H9 (cell line): Measurements from ENCODE around the gene SIVA1. TPM values are rescaled to one million over a fixed set of nuclear protein-coding genes. Genes with fewer than 3 reads are reported as not detected.

Experiments
- DNase-seq: peaks from one replicate; pipeline ENCODE4 v3.0.0-alpha.2; 2017
- H2AFZ ChIP-seq: one replicate; pipeline ENCODE4 v1.6.1; 2013; ENCODE audit warnings: mild to moderate bottlenecking, low read length, control low read depth, moderate library complexity
- H2AK5ac ChIP-seq: 2 replicates; pipeline ENCODE4 v1.6.1; 2013; ENCODE audit warnings: low read length, control low read depth, mixed read lengths; ENCODE audit not compliant: insufficient read length
- H2BK120ac ChIP-seq: one replicate; pipeline ENCODE4 v1.6.1; 2013; ENCODE audit warnings: low read depth, mild to moderate bottlenecking, low read length, control low read depth, inconsistent platforms; ENCODE audit not compliant: poor library complexity, severe bottlenecking
- H2BK12ac ChIP-seq: 2 replicates; pipeline ENCODE4 v1.6.1; 2013; ENCODE audit warnings: low read length, control low read depth, mixed read lengths, low read depth; ENCODE audit not compliant: insufficient read length
- H2BK15ac ChIP-seq: 2 replicates; pipeline ENCODE4 v1.6.1; 2013; ENCODE audit warnings: low read depth, low read length, control low read depth
- H2BK20ac ChIP-seq: one replicate; pipeline ENCODE4 v1.6.1; 2013; ENCODE audit warnings: low read depth, mild to moderate bottlenecking, low read length, control low read depth, inconsistent platforms; ENCODE audit not compliant: poor library complexity, severe bottlenecking
- H2BK5ac ChIP-seq: 2 replicates; pipeline ENCODE4 v1.6.1; 2013; ENCODE audit warnings: low read length, control low read depth, mixed read lengths; ENCODE audit not compliant: insufficient read length
- H3K14ac ChIP-seq: 2 replicates; pipeline ENCODE4 v1.6.1; 2013; ENCODE audit warnings: low read length, control low read depth; ENCODE audit not compliant: insufficient read depth
- H3K18ac ChIP-seq: 2 replicates; pipeline ENCODE4 v1.6.1; 2013; ENCODE audit warnings: low read depth, mild to moderate bottlenecking, mixed read lengths, low read length, control low read depth; ENCODE audit not compliant: insufficient read length
- H3K23ac ChIP-seq: 2 replicates; pipeline ENCODE4 v1.6.1; 2013; ENCODE audit warnings: low read length, control low read depth, mixed read lengths, low read depth; ENCODE audit not compliant: insufficient read length
- H3K23me2 ChIP-seq: 2 replicates; pipeline ENCODE4 v1.6.1; 2013; ENCODE audit warnings: low read depth, mild to moderate bottlenecking, mixed read lengths, low read length, control low read depth; ENCODE audit not compliant: insufficient read length, poor library complexity, severe bottlenecking
- H3K27ac ChIP-seq: 2 replicates; pipeline ENCODE4 v1.5.1; 2013; ENCODE audit warnings: low read length, control low read depth, mixed read lengths, low read depth; ENCODE audit not compliant: insufficient read length
- H3K27me3 ChIP-seq: 2 replicates; pipeline ENCODE4 v1.6.1; 2013; ENCODE audit warnings: low read length, control low read depth, inconsistent platforms; ENCODE audit not compliant: insufficient read depth
- H3K4ac ChIP-seq: 2 replicates; pipeline ENCODE4 v1.6.1; 2013; ENCODE audit warnings: low read depth, mild to moderate bottlenecking, control low read depth, inconsistent platforms, low read length, moderate library complexity
- H3K4me1 ChIP-seq: 2 replicates; pipeline ENCODE4 v1.6.1; 2013; ENCODE audit warnings: low read length, control low read depth, inconsistent platforms; ENCODE audit not compliant: insufficient read depth
- H3K4me2 ChIP-seq: 2 replicates; pipeline ENCODE4 v1.6.1; 2013; ENCODE audit warnings: low read length, control low read depth, mixed read lengths; ENCODE audit not compliant: insufficient read length, insufficient read depth
- H3K56ac ChIP-seq: 2 replicates; pipeline ENCODE4 v1.6.1; 2013; ENCODE audit warnings: low read depth, mild to moderate bottlenecking, mixed read lengths, low read length, control low read depth; ENCODE audit not compliant: insufficient read length
- H3K79me1 ChIP-seq: 2 replicates; pipeline ENCODE4 v1.6.1; 2013; ENCODE audit warnings: low read depth, mild to moderate bottlenecking, moderate library complexity, low read length, control low read depth, inconsistent platforms; ENCODE audit not compliant: insufficient read depth, poor library complexity, severe bottlenecking
- H3K79me2 ChIP-seq: 2 replicates; pipeline ENCODE4 v1.6.1; 2013; ENCODE audit warnings: low read length, control low read depth, inconsistent platforms; ENCODE audit not compliant: insufficient read depth
- H3K9ac ChIP-seq: 2 replicates; pipeline ENCODE4 v1.6.1; 2013; ENCODE audit warnings: low read length, control low read depth, mixed read lengths; ENCODE audit not compliant: insufficient read length; ENCODE audit errors: extremely low read depth
- H3K9me3 ChIP-seq: one replicate; pipeline ENCODE4 v1.6.1; 2013; ENCODE audit warnings: low read depth, low read length, inconsistent platforms; ENCODE audit not compliant: control insufficient read depth
- H3T11ph ChIP-seq: one replicate; pipeline ENCODE4 v1.6.1; 2013; ENCODE audit warnings: mild to moderate bottlenecking, low read length, control low read depth, inconsistent platforms
- H4K20me1 ChIP-seq: one replicate; pipeline ENCODE4 v1.6.1; 2013; ENCODE audit not compliant: control insufficient read depth, insufficient read length, insufficient read depth
- H4K5ac ChIP-seq: 2 replicates; pipeline ENCODE4 v1.6.1; 2013; ENCODE audit warnings: low read depth, mild to moderate bottlenecking, mixed read lengths, low read length, control low read depth; ENCODE audit not compliant: insufficient read length
- H4K8ac ChIP-seq: replicated peaks from 2 replicates; pipeline ENCODE4 v1.6.1; 2013; ENCODE audit warnings: low read length, control low read depth, mixed read lengths, low read depth; ENCODE audit not compliant: insufficient read length
- H4K91ac ChIP-seq: 2 replicates; pipeline ENCODE4 v1.6.1; 2013; ENCODE audit warnings: low read depth, mild to moderate bottlenecking, moderate library complexity, mixed read lengths, low read length, control low read depth; ENCODE audit not compliant: insufficient read length
- H3K27ac Mint-ChIP-seq, 3 experiments: 2 replicates in 2 of 3; 3 replicates in 1 of 3; pipeline ENCODE4 v1.8.0; 2020 to 2021; ENCODE audit warnings: mixed read lengths in 3 of 3, mild to moderate bottlenecking in 1 of 3, moderate library complexity in 1 of 3
- H3K27me3 Mint-ChIP-seq: 2 replicates; pipeline ENCODE4 v1.8.0; 2021; ENCODE audit warnings: low read depth, mild to moderate bottlenecking, moderate library complexity, mixed read lengths
- H3K36me3 Mint-ChIP-seq, 3 experiments: 2 replicates in 2 of 3; 3 replicates in 1 of 3; pipeline ENCODE4 v1.8.0; 2020 to 2021; ENCODE audit warnings: low read depth in 3 of 3, mixed read lengths in 3 of 3; ENCODE audit not compliant: insufficient read depth in 1 of 3
- H3K4me1 Mint-ChIP-seq, 2 experiments: 2 replicates each; pipeline ENCODE4 v1.8.0; 2020; ENCODE audit warnings: mixed read lengths in 2 of 2
- H3K4me3 Mint-ChIP-seq, 2 experiments: 2 replicates in 1 of 2; 3 replicates in 1 of 2; pipeline ENCODE4 v1.8.0; 2020 to 2021; ENCODE audit warnings: mild to moderate bottlenecking in 2 of 2, mixed read lengths in 2 of 2, moderate library complexity in 1 of 2
- H3K9me3 Mint-ChIP-seq, 2 experiments: 2 replicates in 1 of 2; 3 replicates in 1 of 2; pipeline ENCODE4 v1.8.0; 2020; ENCODE audit warnings: mild to moderate bottlenecking in 2 of 2, mixed read lengths in 2 of 2, moderate library complexity in 1 of 2
- WGBS: extraction: QIAGEN DNeasy Blood & Tissue Kit; methylation state at CpG from one replicate; pipeline ENCODE4 v1.1.7; 2013; ENCODE audit warnings: missing lambda C conversion rate, low lambda C conversion rate, mixed read lengths; ENCODE audit not compliant: insufficient read length; ENCODE audit errors: extremely low coverage; 5-methylcytosine and 5-hydroxymethylcytosine counted together
- total RNA-seq: library from RNA; stranded (reverse); gene quantifications from 2 replicates; pipeline ENCODE4 v1.2.1, GENCODE V29; 2021
- TF ChIP-seq, protein P1 (sequence below): fragments of 200-600 bp; sonication (generic); conservative IDR thresholded peaks from 3 replicates; pipeline ENCODE4 v1.8.0; 2021; ENCODE audit warnings: antibody characterized with exemption, mild to moderate bottlenecking

SIVA1 gene
- total RNA-seq, 1 experiment from 2014 or later: 125 TPM

DNA sequence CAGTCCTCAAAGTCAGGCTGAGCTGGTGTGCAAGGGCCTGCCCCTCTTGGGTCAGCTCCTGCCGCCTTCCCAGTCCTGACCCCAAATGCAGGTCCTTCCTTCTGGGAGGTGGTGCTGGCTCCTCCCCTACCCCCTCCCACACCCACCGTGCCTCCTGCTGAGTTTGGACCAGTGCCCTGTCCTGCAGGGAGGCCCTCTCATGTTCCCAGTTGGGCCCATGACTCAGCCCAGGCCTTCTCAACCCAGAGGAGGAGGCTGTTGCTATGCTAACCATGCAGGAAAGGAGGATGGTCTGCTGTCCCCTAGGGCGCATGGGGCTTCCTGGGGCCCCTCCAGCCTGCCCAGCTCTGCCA is 52.4 kb downstream of the SIVA1 start:
- Histone ChIP-seq H4K5ac (no peak overlapping the region), H2AFZ (no peak overlapping the region), H3K9ac (no peak overlapping the region), H3K27ac (no peak overlapping the region), H4K8ac (no peak overlapping the region), H3K4me1 (no peaks in the 10 kb centered on the region), H3K23ac (no peak overlapping the region), H2BK5ac (no peak overlapping the region), H3K4me2 (no peak overlapping the region), H3K56ac (no peak overlapping the region), H4K91ac (no peak overlapping the region), H3K27me3 (peaks cover 16% of the 10 kb centered on the region; the same call in 1 of the 2 replicates), H2AK5ac (no peak overlapping the region), H2BK15ac (no peak overlapping the region), H3K79me2 (no peaks in the 10 kb centered on the region), H3T11ph (no peak overlapping the region), H3K18ac (no peak overlapping the region), H2BK12ac (no peak overlapping the region), H3K9me3 (no peaks in the 10 kb centered on the region), H3K4ac (no peak overlapping the region), H3K23me2 (peaks cover 7% of the 10 kb centered on the region), H2BK120ac (no peak overlapping the region), H3K14ac (no peak overlapping the region), H3K79me1 (no peaks in the 10 kb centered on the region), H4K20me1 (no peaks in the 10 kb centered on the region), H2BK20ac (no peak overlapping the region)
- Mint-ChIP-seq H3K27ac (no peak overlapping the region), H3K36me3 (peaks cover 0 to 4% (median 0%) of the 10 kb centered on the region in 3 experiments; a peak in 3 of 7 replicates), H3K4me1 (0 out of 4 replicates have a peak, but pooled peaks cover 0 to 2% of the 10 kb centered on the region in 2 experiments), H3K4me3 (no peak overlapping the region), H3K27me3 (peaks cover 44% of the 10 kb centered on the region), H3K9me3 (peaks cover 4 to 5% of the 10 kb centered on the region in 2 experiments; a peak in 4 of 5 replicates)
- WGBS: no CpG with 5 or more reads among the region's 3 CpGs
- TF ChIP-seq, protein P1, sequence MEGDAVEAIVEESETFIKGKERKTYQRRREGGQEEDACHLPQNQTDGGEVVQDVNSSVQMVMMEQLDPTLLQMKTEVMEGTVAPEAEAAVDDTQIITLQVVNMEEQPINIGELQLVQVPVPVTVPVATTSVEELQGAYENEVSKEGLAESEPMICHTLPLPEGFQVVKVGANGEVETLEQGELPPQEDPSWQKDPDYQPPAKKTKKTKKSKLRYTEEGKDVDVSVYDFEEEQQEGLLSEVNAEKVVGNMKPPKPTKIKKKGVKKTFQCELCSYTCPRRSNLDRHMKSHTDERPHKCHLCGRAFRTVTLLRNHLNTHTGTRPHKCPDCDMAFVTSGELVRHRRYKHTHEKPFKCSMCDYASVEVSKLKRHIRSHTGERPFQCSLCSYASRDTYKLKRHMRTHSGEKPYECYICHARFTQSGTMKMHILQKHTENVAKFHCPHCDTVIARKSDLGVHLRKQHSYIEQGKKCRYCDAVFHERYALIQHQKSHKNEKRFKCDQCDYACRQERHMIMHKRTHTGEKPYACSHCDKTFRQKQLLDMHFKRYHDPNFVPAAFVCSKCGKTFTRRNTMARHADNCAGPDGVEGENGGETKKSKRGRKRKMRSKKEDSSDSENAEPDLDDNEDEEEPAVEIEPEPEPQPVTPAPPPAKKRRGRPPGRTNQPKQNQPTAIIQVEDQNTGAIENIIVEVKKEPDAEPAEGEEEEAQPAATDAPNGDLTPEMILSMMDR: no peak
- DNase-seq: no peak
